AG08395 (cell line): ENCODE results near the gene STAT6.
"Not testable (repeated sequence)": the region's sequence is repeated elsewhere in the genome, so short reads cannot be mapped to it uniquely, and the experiment has no call there.

ENCODE experiments used
- DNase-seq: peaks from one replicate; pipeline ENCODE4 v3.0.0; 2012; ENCODE audit warnings: mixed read lengths, low spot score

The STAT6 gene

DNA sequence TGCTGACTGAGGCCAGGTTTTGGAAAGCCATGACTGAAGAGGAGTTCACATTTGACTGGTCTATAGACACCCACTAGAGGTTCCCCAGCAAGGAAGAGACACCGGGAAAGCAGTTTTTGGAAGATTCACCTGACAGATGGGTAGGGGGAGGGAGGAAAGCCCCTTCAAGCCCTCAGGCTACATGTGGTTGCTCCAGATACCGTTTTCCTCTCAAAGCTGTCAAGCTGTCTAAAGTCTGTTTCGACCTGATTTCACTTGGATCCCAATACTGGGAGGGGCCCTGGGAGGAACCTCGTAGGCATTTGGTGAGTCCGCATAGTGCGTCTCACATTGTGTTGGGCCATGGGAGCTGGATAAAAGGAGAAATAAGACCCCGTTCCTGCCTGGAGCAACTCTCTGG is 15.4 kb upstream of the STAT6 start:
- DNase-seq = no peak

- no peak for DNase-seq
Observed at GRCh38 chr12:57126061-57126460, 14.9 kb upstream of the STAT6 start.

GRCh38 chr12:57124261-57124877 is 13.2 kb upstream of the STAT6 start:
- DNase-seq = peak; percentile 80

GRCh38 chr12:57123813-57124212 is 12.7 kb upstream of the STAT6 start:
- DNase-seq = no peak

- DNase-seq = not testable (repeated sequence)
Observed at GRCh38 chr12:57120718-57121117, 9.6 kb upstream of the STAT6 start.

- no peak for DNase-seq
Observed at GRCh38 chr12:57119294-57120085, 8.3 kb upstream of the STAT6 start.

- no peak for DNase-seq
Observed at GRCh38 chr12:57118711-57119271, 7.6 kb upstream of the STAT6 start.

DNA sequence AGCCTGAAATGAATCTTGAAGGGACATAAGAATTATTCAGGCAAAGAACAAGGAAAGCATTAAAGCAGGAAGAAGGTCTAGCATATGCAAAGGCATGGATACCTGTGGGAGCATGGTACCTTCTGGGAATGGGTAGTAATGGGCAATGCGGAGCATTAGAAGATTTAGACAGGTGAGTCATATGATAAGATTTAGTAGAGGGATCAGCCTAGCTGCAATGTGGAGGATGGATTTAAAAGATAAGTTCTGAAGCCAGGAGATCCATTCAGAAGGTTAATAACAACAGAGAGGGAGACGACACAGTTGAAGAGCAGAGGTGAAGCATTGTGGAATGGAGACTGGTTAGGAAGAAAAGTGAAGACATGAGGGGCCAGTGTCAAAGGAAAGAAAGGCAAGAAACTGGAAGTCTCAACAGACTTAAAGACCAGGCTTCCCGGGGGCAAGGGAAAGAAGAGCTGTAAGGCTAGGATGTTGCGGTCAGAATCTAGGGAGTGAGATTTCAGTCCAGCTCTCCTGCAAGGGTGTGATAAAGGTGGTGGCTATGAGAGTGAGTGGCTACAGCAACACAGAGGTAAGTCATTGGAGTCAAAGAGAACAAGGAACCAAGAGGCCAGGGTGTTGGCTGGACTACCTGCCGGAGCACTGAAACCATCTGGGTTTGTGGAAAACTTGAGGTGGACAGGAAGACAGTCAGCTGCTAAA is 5.6 kb upstream of the STAT6 start:
- DNase-seq = no peak

- DNase-seq = no peak
Observed at GRCh38 chr12:57112492-57113294, 1.5 kb upstream of the STAT6 start.

DNA sequence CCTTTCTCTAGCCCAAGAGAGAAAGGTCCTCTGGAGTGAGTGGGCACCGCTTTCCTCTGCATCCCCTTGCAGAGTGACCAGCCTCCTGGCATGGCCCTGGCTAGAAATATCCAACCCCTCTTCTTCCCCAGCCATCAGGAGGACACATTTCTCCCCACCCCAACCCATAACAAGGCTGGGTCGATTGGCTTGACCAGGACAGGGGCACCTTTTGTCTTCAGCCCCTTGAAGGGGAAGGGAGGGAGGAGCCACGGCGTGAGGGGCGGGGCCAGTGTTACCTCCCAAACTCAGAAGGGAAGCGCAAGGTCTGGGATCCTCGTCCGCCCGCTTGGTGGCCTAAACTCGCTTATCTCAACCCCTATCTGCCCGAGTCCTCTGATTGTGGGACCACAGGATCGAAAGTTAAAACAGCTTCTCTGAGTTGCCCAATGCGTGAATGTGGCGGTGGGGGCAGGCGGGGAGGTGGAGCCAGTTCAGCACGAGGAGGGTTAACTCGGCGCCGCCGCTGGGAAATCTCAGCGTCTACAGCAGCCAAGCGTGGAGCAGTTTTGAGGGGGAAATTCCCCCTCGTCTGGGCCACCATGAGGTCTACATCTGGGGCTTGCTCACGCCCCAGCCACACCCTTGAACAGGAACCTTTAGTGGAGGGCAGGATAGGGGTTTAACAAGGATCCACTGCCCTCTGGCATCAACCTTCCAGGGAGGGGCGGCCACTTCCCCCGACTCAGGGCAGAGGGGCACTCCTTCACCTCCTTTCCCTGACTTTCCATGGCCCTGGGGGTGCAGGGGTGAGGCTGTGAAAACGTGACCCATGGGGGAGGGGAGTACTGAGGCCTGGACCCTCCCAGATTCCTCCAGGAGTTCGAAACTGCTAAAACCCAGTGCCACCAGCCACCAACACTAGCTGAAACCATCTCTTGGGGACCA is 795 bp downstream of the STAT6 start:
- DNase-seq = no peak

GRCh38 chr12:57109207-57110103 is 1.7 kb downstream of the STAT6 start:
- no peak for DNase-seq

- no peak for DNase-seq
Observed at GRCh38 chr12:57107456-57108155, 3.6 kb downstream of the STAT6 start.

DNA sequence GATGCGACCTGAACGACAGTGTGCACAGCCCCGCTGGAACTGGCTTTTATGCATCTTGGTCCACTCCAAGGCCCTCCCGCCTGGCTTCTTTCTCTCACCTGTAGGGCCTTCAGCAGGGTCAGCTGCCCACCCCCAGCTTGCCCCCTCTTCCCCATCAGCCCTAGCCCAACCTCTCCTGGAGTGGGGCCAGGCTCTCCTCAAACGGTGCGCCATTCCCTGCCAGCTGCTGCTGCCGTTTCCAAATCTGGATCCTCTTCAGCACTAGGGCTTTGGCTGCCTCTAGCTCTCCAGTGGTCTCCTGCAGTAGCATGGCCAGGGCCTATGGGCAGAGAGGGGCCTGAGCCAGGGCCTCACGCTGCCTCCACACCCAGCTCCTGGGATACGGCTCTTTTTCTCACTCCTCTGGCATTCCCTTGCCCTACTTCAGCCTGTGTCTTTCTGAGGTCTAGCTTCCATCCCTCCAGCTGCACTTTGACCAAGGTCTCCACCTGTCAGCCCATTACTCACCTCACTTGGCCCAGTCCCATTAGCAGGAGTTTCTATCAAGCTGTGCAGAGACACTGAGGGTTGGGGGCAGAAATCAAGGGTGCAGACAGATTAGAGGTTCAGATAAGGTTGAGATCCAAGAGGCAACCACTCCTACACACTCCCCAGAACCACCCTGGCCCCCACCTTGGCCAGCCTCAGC is 5.0 kb downstream of the STAT6 start:
- DNase-seq = no peak

DNA sequence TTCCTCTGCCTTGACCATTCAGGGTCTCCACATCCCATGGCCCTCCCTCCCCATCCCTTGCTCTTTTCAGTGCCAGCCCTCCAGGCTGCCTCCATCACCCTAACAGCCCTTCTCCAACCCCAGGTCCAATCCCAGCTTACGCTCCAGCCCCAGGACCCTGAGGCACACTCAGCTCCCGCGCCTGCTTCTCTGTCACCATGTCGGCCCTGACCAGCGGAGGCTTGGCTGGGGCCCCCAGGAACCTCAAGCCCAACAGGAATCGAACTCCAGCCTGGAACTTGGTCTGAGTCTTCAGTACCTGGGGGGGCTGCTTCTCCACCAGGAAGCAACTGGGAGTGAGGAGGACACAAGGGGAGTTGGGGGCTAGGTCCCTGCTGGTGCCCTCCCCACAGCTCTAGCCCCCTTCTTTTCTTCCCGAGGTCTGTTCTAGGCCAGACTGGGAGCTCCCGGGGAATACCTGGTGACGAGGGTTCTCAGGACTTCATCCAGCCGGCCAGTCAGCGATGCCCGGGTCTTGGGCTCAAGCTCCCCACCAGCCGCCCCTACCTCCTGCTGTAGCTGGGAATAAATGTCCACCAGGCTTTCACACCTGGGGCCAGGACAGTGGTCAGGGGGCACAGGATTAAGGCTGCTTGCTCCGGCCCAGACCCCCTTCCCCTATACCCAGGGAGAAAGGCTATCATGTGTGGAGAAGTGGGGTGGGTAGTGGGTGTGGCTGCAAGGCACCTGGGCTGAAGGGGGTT is 6.0 kb downstream of the STAT6 start:
- DNase-seq = no peak

DNA sequence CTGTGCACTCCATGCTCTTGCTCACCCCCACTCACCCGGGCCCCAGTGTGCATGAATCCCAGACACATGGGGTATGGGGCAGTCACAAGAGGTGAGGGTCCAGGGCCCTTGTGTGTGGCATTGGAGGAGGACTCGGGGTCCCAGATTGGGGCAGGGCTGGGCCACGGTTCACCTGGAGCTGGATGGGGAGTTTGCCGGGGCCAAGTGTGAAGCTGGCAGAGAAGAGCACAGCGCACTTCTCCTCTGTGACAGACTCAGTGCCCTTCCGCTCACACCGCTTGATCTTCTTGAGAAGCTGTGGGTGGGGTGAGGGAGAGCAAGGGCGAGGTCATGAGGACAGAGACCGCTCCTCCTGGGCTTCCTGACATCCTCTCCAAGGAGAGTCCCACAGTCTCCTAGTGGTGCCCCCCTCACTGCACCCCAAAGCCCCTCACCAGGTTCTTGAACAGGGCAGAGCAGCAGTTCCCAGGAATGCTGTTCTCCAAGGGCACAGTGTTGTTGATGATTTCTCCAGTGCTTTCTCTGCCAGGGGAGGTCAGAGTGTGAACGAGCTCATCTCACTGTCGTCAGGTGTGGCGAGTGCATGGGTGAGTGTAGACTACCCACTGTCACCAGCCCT is 6.8 kb downstream of the STAT6 start:
- no peak for DNase-seq

- no peak for DNase-seq
Observed at GRCh38 chr12:57103856-57104255, 7.3 kb downstream of the STAT6 start.
